ENCODE results near the gene P2RX6. TPM values are rescaled to one million over a fixed set of nuclear protein-coding genes. Genes with fewer than 3 reads are reported as not detected.

Gene P2RX6
- total and polyA plus RNA-seq, 2 donors (not counting 3 experiments of a cell fraction or from before 2014, with no cell fraction given), result 0.06 TPM; not detected in 1

- H4K20me1 ChIP-seq (replicated peaks; ENCODE audit: control insufficient read depth, extremely low read depth, insufficient read depth, low read length), result no peaks in the 10 kb centered on the region
- intact Hi-C loops (cut with micrococcal nuclease), result no loop called here
- H3K9ac ChIP-seq (replicated peaks; ENCODE audit: extremely low read depth, insufficient read depth, low read length), result no peak overlapping the region
- no peaks in the 10 kb centered on the region for H3K36me3 ChIP-seq (ENCODE audit: control insufficient read depth in 2 of 2, extremely low read depth in 1 of 2, insufficient read depth in 2 of 2, low read length in 2 of 2)
- H3K79me2 ChIP-seq (ENCODE audit: control insufficient read depth, insufficient read depth, low read length), result no peaks in the 10 kb centered on the region
- dilution Hi-C loops (cut with MboI; ENCODE audit: extremely low pct_ligation_motif_present, low sequenced_read_pairs), result no loop called here
- no peak overlapping the region for H2AFZ ChIP-seq (ENCODE audit: low read depth, low read length)
- no TSS peak for BruUV-seq (replicated peaks)
- no peak overlapping the region for H3K27ac ChIP-seq (ENCODE audit: insufficient read depth, low read depth, low read length)
- no peaks in the 10 kb centered on the region for H3K4me1 ChIP-seq (ENCODE audit: control insufficient read depth, extremely low read depth, insufficient read depth, low read length)
- ChIA-PET CTCF (no interaction called here), POLR2A (no interaction called here)
- no peak for DNase-seq (ENCODE audit: low read depth, low spot score)
- no peak overlapping the region for H3K4me3 ChIP-seq (replicated peaks in 1 of 3; ENCODE audit: insufficient read depth in 1 of 3, low read depth in 1 of 3, low read length in 3 of 3)
- H3K9me1 ChIP-seq (replicated peaks; ENCODE audit: control insufficient read depth, extremely low read depth, insufficient read depth, low read length), result no peaks in the 10 kb centered on the region
- no peaks in the 10 kb centered on the region for H3K9me3 ChIP-seq (replicated peaks; ENCODE audit: control insufficient read depth, insufficient read depth, low read length)
- H3K4me2 ChIP-seq (ENCODE audit: insufficient read depth, low read length), result no peak overlapping the region
- FAIRE-seq, result no peak
- H3K27me3 ChIP-seq (ENCODE audit: control insufficient read depth in 2 of 2, insufficient read depth in 2 of 2, low read length in 2 of 2), result peaks cover 27 to 29% of the 10 kb centered on the region in 2 experiments
- TF ChIP-seq POLR2A (IDR thresholded peaks at IDR 0.05; ENCODE audit: low read depth, low read length) (no peak), MAX (IDR thresholded peaks at IDR 0.05; ENCODE audit: insufficient read depth, insufficient read length) (no peak), FOS (IDR thresholded peaks at IDR 0.05; ENCODE audit: borderline replicate concordance, insufficient read depth, low read length) (no peak), POLR2AphosphoS5 (IDR thresholded peaks at IDR 0.05; ENCODE audit: insufficient read depth, low read depth, low read length) (no peak), JUN (IDR thresholded peaks at IDR 0.05; ENCODE audit: borderline replicate concordance, insufficient read depth, insufficient read length, low read depth) (no peak), CTCF (IDR thresholded peaks at IDR 0.05; ENCODE audit: extremely low read depth in 1 of 2, insufficient read depth in 1 of 2, low read depth in 1 of 2, low read length in 2 of 2) (no peak), EZH2 (IDR thresholded peaks at IDR 0.05; ENCODE audit: borderline replicate concordance, low read depth, low read length, severe bottlenecking) (no peak), GATA2 (IDR thresholded peaks at IDR 0.05; ENCODE audit: insufficient read depth, insufficient read length, low read depth, low read length) (no peak), MYC (IDR thresholded peaks at IDR 0.05; ENCODE audit: low read depth, low read length) (no peak)
These were observed 18.9 kb downstream of the P2RX6 start for GRCh38 chr22:21033895-21034294.

Measured in endothelial cell of umbilical vein (primary cell).